ENCODE data around the gene GTF2H4.
"Not testable (repeated sequence)": the region's sequence is repeated elsewhere in the genome, so short reads cannot be mapped to it uniquely, and the experiment has no call there.

The GTF2H4 gene

GRCh38 chr6:30927080-30927479 is 19.1 kb downstream of the GTF2H4 start:
- DNase-seq: not testable (repeated sequence)

GRCh38 chr6:30928677-30929076 is 20.7 kb downstream of the GTF2H4 start:
- no peak for DNase-seq

GRCh38 chr6:30930506-30930905 is 22.5 kb downstream of the GTF2H4 start:
- no peak for DNase-seq

- no peak for DNase-seq
Observed at GRCh38 chr6:30931272-30931671, 23.3 kb downstream of the GTF2H4 start.

GRCh38 chr6:30931969-30932645 is 24.1 kb downstream of the GTF2H4 start, which contains the start of gene SFTA2:
TSS of gene SFTA2 (minus strand) at chr6:30932170. CDS start at chr6:30932096, 74 bp downstream.
- DNase-seq: no peak

GRCh38 chr6:30932665-30933365 is 24.8 kb downstream of the GTF2H4 start:
- DNase-seq: no peak

- peak; percentile 53 for DNase-seq
Observed at GRCh38 chr6:30935018-30935417, 27.0 kb downstream of the GTF2H4 start.

- DNase-seq: no peak
Observed at GRCh38 chr6:30937265-30937664, 29.3 kb downstream of the GTF2H4 start.

GRCh38 chr6:30938730-30939129 is 30.7 kb downstream of the GTF2H4 start:
- no peak for DNase-seq

GRCh38 chr6:30939473-30939872 is 31.5 kb downstream of the GTF2H4 start:
- no peak for DNase-seq

GRCh38 chr6:30940361-30940986 is 32.5 kb downstream of the GTF2H4 start, which contains the start of gene MUCL3:
TSS of gene MUCL3 (plus strand) at chr6:30940973. CDS start at chr6:30941000, 27 bp downstream.
- no peak for DNase-seq

GRCh38 chr6:30942338-30943060 is 34.5 kb downstream of the GTF2H4 start:
- no peak for DNase-seq

GRCh38 chr6:30944051-30944450 is 36.0 kb downstream of the GTF2H4 start:
- no peak for DNase-seq

- DNase-seq: no peak
Observed at GRCh38 chr6:30945281-30945680, 37.3 kb downstream of the GTF2H4 start.

GRCh38 chr6:30947231-30947630 is 39.2 kb downstream of the GTF2H4 start:
- no peak for DNase-seq

GRCh38 chr6:30948811-30949210 is 40.8 kb downstream of the GTF2H4 start:
- no peak for DNase-seq

- DNase-seq: no peak
Observed at GRCh38 chr6:30951907-30952469, 44.0 kb downstream of the GTF2H4 start.

- DNase-seq: no peak
Observed at GRCh38 chr6:30954631-30955366, 46.8 kb downstream of the GTF2H4 start.

GRCh38 chr6:30955367-30956042 is 47.5 kb downstream of the GTF2H4 start:
- no peak for DNase-seq

GRCh38 chr6:30957716-30958115 is 49.7 kb downstream of the GTF2H4 start:
- no peak for DNase-seq

GRCh38 chr6:30960907-30961673 is 53.1 kb downstream of the GTF2H4 start:
- DNase-seq: no peak
